ENCODE measurements around the gene TOB1. TPM values are rescaled to one million over a fixed set of nuclear protein-coding genes. Genes with fewer than 3 reads are reported as not detected.

TOB1 gene
- total RNA-seq, 4 donors from 2014 or later: 48.6 to 142 (median 81.3) TPM

DNA sequence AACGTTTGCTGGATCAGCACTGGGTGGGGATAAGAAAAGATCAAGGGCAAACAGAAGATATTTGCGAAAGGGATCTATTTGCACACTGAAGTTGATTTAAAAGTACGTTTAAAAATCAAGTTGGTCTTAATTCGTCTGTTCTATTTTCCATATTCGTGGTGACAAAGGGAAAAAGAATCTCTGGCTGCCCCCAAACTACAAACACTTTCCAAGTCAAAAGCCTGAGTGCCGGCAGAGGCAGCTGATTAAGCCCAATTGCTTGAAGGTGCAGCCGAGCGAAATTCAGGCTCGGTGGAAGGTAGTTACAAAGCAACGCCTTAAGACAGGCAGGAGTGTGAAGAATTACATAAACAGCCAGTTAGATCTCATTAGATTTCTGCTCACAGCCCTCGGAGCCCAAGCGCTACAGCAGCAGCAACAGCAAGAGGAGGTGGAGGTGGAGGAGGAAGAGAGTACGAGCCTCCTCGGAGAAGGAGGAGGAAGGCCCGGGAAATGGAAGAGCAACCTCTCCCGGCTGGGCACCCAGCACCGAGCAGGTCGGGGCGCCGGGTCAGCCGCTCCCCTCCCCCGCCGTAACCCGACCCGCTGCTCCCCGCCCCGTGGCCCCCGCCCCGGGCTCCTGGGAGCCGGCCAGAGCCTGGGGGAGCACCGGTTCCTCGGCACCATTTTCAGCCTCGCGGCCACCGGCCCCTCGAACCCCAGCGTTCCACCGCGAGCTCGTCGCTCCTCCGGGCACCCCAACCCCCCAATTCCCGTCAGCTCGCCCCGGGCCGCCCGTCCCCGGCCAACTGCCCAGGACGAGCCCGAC is 890 bp downstream of the TOB1 start:
- peaks cover 0 to 59% (median 19%) of the 10 kb centered on the region in 4 donors for H3K4me1 ChIP-seq

DNA sequence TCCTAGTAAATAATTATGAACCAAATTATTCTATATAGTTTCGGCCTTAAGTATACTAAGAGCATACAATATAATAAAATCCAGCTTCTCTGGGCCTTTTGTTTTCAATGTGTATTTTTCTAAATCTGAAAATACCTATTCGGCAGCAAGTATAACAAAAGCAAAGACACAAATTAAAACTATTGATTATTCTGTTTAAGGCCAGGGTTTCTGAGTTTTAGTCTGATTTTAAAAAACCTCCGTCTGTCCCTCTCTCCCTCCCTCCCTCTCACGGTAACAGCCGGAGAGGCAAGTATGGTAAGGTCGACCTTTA is 1.5 kb downstream of the TOB1 start:
- TF ChIP-seq POLR2A (IDR thresholded peaks at IDR 0.05): no peak
- TF ChIP-seq EP300 (IDR thresholded peaks at IDR 0.05): no peak
- TF ChIP-seq, protein P1, sequence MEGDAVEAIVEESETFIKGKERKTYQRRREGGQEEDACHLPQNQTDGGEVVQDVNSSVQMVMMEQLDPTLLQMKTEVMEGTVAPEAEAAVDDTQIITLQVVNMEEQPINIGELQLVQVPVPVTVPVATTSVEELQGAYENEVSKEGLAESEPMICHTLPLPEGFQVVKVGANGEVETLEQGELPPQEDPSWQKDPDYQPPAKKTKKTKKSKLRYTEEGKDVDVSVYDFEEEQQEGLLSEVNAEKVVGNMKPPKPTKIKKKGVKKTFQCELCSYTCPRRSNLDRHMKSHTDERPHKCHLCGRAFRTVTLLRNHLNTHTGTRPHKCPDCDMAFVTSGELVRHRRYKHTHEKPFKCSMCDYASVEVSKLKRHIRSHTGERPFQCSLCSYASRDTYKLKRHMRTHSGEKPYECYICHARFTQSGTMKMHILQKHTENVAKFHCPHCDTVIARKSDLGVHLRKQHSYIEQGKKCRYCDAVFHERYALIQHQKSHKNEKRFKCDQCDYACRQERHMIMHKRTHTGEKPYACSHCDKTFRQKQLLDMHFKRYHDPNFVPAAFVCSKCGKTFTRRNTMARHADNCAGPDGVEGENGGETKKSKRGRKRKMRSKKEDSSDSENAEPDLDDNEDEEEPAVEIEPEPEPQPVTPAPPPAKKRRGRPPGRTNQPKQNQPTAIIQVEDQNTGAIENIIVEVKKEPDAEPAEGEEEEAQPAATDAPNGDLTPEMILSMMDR (IDR thresholded peaks at IDR 0.05): no peak
- Histone ChIP-seq H3K27ac (peak overlapping the region; percentile 98 to 100 (median 98)), H3K27me3 (no peaks in the 10 kb centered on the region), H3K4me3 (peak overlapping the region; percentile 84 to 98 (median 94)), H3K4me1 (peaks cover 0 to 64% (median 19%) of the 10 kb centered on the region in 4 donors), H3K9me3 (no peaks in the 10 kb centered on the region), H3K36me3 (peaks cover 0 to 18% (median 16%) of the 10 kb centered on the region in 3 donors)
- 5 to 7% methylated on average over 6 of the region's 6 CpGs for WGBS, 2 donors
- no peak for DNase-seq (ENCODE audit: low spot score in 2 of 2)

More for the DNA sequence above, 890 bp downstream of the TOB1 start:
- peaks cover 0 to 18% (median 16%) of the 10 kb centered on the region in 3 donors for H3K36me3 ChIP-seq
- TF ChIP-seq, protein P1 (IDR thresholded peaks at IDR 0.05): no peak
- TF ChIP-seq POLR2A (IDR thresholded peaks at IDR 0.05) (peak in 1 of 2 donors; percentile 39), EP300 (IDR thresholded peaks at IDR 0.05) (peak in 1 of 2 donors; percentile 85)
- peak overlapping the region; percentile 84 to 98 (median 94) for H3K4me3 ChIP-seq
- H3K27me3 ChIP-seq: no peaks in the 10 kb centered on the region
- peak in 1 of 2 donors; percentile 36 for DNase-seq (ENCODE audit: low spot score in 2 of 2)
- no peaks in the 10 kb centered on the region for H3K9me3 ChIP-seq
- peak overlapping the region; percentile 98 to 100 (median 98) for H3K27ac ChIP-seq
- 0% methylated on average over 39 to 46 of the region's 50 CpGs for WGBS, 2 donors

DNA sequence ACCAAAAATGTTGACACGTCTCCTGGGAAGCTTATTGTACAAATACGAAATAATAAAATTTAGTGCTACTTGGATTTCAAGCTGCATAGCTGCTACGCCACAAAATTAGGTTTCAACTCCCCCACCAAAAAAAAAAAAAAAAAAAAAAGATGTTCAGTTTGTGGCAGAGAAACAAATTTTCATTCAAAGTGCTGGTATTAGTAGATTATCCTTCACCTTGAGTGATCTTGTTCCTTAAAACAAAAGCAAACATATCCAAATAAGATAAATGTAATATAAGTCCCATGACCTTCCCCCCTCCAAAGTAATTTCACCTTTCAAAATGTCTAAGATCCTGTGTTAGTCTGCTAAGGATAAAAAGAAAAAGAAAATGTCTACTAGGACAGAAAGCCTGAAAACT is 2.2 kb downstream of the TOB1 start:
- Histone ChIP-seq H3K27ac (peak overlapping the region; percentile 98 to 100 (median 98)), H3K9me3 (no peaks in the 10 kb centered on the region), H3K27me3 (no peaks in the 10 kb centered on the region), H3K4me3 (peak overlapping the region; percentile 84 to 98 (median 94)), H3K36me3 (peaks cover 0 to 18% (median 16%) of the 10 kb centered on the region in 3 donors), H3K4me1 (peaks cover 0 to 57% (median 19%) of the 10 kb centered on the region in 4 donors)
- 46 to 50% methylated on average over 3 of the region's 3 CpGs for WGBS, 2 donors
- DNase-seq (ENCODE audit: low spot score in 2 of 2): no peak
- TF ChIP-seq, protein P1 (IDR thresholded peaks at IDR 0.05): no peak
- TF ChIP-seq POLR2A (IDR thresholded peaks at IDR 0.05) (no peak), EP300 (IDR thresholded peaks at IDR 0.05) (no peak)

DNA sequence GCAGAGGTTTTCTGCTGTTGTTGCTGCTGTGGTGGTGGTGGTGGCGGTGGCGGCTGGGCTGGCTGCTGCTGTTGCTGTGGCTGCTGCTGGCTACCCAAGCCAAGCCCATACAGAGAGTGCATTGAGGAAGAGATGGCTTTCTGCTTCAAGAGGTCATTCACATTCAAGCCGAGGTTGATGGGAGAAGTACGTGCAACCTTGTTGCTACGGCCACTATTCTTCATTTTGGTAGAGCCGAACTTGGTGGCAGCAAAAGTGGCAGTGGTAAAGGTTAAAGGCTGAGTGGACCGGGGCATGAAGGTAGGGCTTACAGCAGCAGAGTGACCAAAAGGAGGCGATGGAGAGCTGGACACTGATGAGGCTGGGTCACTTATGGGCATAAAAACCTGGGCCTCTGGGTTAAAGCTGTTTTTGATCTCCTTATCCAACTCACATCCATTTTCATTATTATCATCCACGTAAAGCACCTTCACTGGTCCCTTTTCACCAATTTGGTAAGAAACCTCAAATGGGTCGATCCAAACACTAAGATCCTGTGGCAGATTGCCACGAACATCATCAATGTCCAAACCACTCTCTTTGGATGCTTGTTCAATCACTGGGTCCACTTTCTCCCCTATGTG is 2.8 kb downstream of the TOB1 start:
- no peak for TF ChIP-seq POLR2A (IDR thresholded peaks at IDR 0.05)
- TF ChIP-seq EP300 (IDR thresholded peaks at IDR 0.05): peak in 1 of 2 donors; percentile 55
- TF ChIP-seq, protein P1 (IDR thresholded peaks at IDR 0.05): peak; percentile 48 to 69 (median 61)
- peaks cover 0 to 18% (median 16%) of the 10 kb centered on the region in 3 donors for H3K36me3 ChIP-seq
- peak overlapping the region; percentile 45 to 98 (median 94) for H3K4me3 ChIP-seq
- H3K27me3 ChIP-seq: no peaks in the 10 kb centered on the region
- WGBS, 2 donors: 47 to 49% methylated on average over 11 of the region's 11 CpGs
- peak in 1 of 2 donors; percentile 66 for DNase-seq (ENCODE audit: low spot score in 2 of 2)
- H3K4me1 ChIP-seq: peaks cover 0 to 51% (median 19%) of the 10 kb centered on the region in 4 donors
- H3K9me3 ChIP-seq: no peaks in the 10 kb centered on the region
- peak overlapping the region; percentile 98 to 100 (median 98) for H3K27ac ChIP-seq
